HL-60 (cell line): ENCODE data around the gene CORO1C.

ENCODE experiments used
- DNase-seq, 2 experiments: peaks; one replicate each; pipeline ENCODE4 v3.0.0-alpha.2; 2010 to 2020; ENCODE audit warnings: low read depth in 1 of 2, low spot score in 1 of 2
- H3K27ac ChIP-seq: fragments of 250-450 bp; sonication (Bioruptor Pico); replicated peaks from 2 replicates; pipeline ENCODE4 v1.5.1; 2020; ENCODE audit warnings: mild to moderate bottlenecking, moderate library complexity
- H3K27me3 ChIP-seq: fragments of 250-450 bp; sonication (Bioruptor Pico); 2 replicates; pipeline ENCODE4 v1.5.1; 2021; ENCODE audit warnings: mild to moderate bottlenecking, moderate library complexity; ENCODE audit not compliant: insufficient read depth, poor library complexity, severe bottlenecking
- H3K4me3 ChIP-seq: replicated peaks from 2 replicates; pipeline ENCODE4 v1.5.1; 2011; ENCODE audit warnings: mild to moderate bottlenecking, control low read depth, low read length; ENCODE audit not compliant: insufficient read depth
- GABPA ChIP-seq: IDR thresholded peaks from 2 replicates; pipeline ENCODE4 v1.6.1; 2012; ENCODE audit warnings: low read depth
- POLR2AphosphoS5 ChIP-seq: IDR thresholded peaks from 2 replicates; pipeline ENCODE4 v1.6.1; 2012; ENCODE audit warnings: low read depth
- SPI1 ChIP-seq: IDR thresholded peaks from 2 replicates; pipeline ENCODE4 v1.6.1; 2012; ENCODE audit warnings: low read depth, mild to moderate bottlenecking, borderline replicate concordance
- TF ChIP-seq, protein P1 (sequence below): IDR thresholded peaks from one replicate; pipeline ENCODE4 v1.5.1; 2011; ENCODE audit warnings: low read length, control low read depth, inconsistent platforms; ENCODE audit not compliant: insufficient read depth
- TF ChIP-seq, protein P2 (sequence below): IDR thresholded peaks from 2 replicates; pipeline ENCODE4 v1.6.1; 2012; ENCODE audit warnings: low read depth; ENCODE audit not compliant: insufficient replicate concordance

The CORO1C gene

DNA sequence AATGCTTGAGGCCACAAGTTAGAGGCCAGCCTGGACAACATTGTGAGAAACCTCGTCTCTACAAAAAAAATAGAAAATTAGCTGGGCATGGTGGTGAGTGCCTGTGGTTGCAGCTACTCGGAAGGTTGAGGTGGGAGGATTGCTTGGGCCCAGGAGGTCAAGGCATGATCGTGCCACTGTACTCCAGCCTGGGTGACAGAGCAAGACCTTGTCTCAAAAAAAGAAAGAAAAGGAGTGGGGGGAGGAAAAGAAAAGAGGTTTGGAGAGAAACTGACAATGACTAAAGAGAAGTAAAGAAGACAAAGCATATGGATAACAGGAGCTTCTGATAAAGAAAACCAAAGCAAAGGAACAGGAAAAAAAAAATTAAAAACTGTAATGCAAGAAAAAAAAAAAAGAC is 60.2 kb downstream of the CORO1C start:
- Histone ChIP-seq H3K4me3 (no peak overlapping the region), H3K27me3 (no peaks in the 10 kb centered on the region), H3K27ac (no peak overlapping the region)
- TF ChIP-seq, protein P1, sequence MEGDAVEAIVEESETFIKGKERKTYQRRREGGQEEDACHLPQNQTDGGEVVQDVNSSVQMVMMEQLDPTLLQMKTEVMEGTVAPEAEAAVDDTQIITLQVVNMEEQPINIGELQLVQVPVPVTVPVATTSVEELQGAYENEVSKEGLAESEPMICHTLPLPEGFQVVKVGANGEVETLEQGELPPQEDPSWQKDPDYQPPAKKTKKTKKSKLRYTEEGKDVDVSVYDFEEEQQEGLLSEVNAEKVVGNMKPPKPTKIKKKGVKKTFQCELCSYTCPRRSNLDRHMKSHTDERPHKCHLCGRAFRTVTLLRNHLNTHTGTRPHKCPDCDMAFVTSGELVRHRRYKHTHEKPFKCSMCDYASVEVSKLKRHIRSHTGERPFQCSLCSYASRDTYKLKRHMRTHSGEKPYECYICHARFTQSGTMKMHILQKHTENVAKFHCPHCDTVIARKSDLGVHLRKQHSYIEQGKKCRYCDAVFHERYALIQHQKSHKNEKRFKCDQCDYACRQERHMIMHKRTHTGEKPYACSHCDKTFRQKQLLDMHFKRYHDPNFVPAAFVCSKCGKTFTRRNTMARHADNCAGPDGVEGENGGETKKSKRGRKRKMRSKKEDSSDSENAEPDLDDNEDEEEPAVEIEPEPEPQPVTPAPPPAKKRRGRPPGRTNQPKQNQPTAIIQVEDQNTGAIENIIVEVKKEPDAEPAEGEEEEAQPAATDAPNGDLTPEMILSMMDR: no peak
- TF ChIP-seq SPI1: no peak
- DNase-seq: no peak

DNA sequence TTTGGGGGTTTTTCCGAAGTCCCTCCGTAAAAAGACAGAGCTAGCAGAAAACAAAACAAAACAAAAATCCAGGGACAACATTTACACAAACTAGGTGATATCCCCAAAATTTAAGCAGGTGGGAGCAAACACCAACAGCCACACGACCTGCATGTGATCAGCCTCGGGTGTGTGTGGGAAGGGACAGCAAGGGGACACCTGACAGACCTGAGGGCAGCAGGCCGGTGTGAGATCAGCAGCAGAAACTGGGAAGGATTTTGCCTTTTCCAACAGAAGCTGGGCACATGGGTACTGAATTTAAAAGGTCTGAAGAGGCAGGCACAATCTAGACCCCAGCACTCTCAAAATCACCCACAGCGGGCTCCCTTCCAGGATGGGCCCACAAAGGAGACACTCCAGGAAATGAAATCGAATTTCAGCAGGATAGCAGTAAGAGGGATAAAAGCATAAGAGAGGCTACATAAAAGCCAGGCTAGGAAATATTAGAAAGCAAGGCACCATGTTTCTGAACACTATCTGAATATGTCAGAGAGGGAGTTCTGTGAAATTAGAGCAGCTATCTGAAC is 61.2 kb downstream of the CORO1C start:
- DNase-seq: no peak
- TF ChIP-seq, protein P2, sequence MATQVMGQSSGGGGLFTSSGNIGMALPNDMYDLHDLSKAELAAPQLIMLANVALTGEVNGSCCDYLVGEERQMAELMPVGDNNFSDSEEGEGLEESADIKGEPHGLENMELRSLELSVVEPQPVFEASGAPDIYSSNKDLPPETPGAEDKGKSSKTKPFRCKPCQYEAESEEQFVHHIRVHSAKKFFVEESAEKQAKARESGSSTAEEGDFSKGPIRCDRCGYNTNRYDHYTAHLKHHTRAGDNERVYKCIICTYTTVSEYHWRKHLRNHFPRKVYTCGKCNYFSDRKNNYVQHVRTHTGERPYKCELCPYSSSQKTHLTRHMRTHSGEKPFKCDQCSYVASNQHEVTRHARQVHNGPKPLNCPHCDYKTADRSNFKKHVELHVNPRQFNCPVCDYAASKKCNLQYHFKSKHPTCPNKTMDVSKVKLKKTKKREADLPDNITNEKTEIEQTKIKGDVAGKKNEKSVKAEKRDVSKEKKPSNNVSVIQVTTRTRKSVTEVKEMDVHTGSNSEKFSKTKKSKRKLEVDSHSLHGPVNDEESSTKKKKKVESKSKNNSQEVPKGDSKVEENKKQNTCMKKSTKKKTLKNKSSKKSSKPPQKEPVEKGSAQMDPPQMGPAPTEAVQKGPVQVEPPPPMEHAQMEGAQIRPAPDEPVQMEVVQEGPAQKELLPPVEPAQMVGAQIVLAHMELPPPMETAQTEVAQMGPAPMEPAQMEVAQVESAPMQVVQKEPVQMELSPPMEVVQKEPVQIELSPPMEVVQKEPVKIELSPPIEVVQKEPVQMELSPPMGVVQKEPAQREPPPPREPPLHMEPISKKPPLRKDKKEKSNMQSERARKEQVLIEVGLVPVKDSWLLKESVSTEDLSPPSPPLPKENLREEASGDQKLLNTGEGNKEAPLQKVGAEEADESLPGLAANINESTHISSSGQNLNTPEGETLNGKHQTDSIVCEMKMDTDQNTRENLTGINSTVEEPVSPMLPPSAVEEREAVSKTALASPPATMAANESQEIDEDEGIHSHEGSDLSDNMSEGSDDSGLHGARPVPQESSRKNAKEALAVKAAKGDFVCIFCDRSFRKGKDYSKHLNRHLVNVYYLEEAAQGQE: no peak
- no peak for TF ChIP-seq POLR2AphosphoS5
- no peak for TF ChIP-seq GABPA
- no peak for TF ChIP-seq SPI1
- TF ChIP-seq, protein P1: no peak
- no peak overlapping the region for H3K4me3 ChIP-seq
- H3K27ac ChIP-seq: no peak overlapping the region
- no peaks in the 10 kb centered on the region for H3K27me3 ChIP-seq

DNA sequence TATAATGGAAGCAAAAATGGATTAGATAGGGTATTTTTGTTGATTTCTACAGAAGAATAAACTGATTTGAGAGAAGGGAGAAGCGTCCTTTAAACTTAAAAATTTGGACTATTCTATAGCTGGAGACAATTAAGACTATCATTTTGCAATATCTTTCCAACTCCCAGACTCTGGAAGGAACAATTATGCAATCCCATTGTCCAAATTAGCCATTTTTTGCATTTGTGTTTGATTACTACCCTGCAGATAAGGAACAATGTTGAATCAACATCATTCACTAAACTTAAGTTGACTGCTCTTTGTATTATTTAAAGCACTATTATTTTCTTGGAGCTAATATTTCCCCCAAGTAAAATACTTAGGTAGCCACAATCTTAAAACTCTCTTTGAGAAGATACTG is 62.8 kb downstream of the CORO1C start:
- no peak overlapping the region for H3K4me3 ChIP-seq
- H3K27me3 ChIP-seq: no peaks in the 10 kb centered on the region
- no peak overlapping the region for H3K27ac ChIP-seq
- DNase-seq: no peak
- no peak for TF ChIP-seq POLR2AphosphoS5
- TF ChIP-seq, protein P2: no peak
- no peak for TF ChIP-seq SPI1
- TF ChIP-seq, protein P1: no peak
- TF ChIP-seq GABPA: no peak

DNA sequence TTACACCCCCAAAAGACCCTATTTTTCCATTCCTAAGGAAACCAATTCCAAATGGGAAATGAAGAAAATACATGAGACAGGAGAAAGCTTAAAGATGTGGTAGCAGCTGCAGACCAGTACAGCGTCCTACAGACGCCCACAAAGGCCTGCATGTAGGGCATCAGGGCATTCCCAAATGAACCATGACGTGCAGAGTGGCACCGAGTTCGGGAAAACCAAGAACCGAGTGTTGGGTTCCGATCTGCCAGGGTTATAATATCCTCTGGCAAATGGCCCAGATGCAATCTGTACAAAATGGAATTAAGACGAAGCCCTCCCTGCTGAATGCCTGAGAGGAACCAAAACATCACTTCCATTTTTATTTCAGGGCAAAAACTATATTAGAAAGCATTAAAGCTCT is 63.3 kb downstream of the CORO1C start:
- TF ChIP-seq SPI1 (no peak), GABPA (no peak), POLR2AphosphoS5 (no peak)
- TF ChIP-seq, protein P2: no peak
- TF ChIP-seq, protein P1: no peak
- no peak overlapping the region for H3K27ac ChIP-seq
- no peaks in the 10 kb centered on the region for H3K27me3 ChIP-seq
- no peak overlapping the region for H3K4me3 ChIP-seq
- no peak for DNase-seq
